Ecto neural progenitor cell (in vitro differentiated cells): Measurements from ENCODE around the gene ACTL8.

Source experiments
- DNase-seq: peaks from one replicate; pipeline ENCODE4 v3.0.0-alpha.2; 2018; ENCODE audit warnings: low spot score

Gene ACTL8

GRCh38 chr1:17845583-17845982 lies 90.5 kb downstream of the ACTL8 start:
- DNase-seq: no peak

DNA sequence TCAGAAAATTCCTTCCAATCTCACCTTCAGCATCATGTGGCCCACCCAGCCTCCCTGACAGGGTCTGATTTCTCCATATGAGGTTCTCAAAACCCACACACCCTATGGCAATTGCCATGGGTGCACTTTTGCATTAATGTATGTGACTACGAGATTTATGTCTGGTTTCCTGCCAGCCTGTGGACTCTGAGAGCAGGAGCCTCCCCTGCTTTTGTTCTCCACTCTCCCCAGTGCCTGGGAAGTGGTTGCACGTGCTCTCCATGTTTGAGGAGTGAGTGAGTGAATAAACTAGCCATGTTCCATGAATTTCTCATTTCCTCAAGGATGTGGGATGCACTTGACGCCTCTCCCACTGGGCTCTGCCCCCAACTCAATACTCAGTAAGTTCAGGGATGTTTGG lies 91.2 kb downstream of the ACTL8 start:
- no peak for DNase-seq

DNA sequence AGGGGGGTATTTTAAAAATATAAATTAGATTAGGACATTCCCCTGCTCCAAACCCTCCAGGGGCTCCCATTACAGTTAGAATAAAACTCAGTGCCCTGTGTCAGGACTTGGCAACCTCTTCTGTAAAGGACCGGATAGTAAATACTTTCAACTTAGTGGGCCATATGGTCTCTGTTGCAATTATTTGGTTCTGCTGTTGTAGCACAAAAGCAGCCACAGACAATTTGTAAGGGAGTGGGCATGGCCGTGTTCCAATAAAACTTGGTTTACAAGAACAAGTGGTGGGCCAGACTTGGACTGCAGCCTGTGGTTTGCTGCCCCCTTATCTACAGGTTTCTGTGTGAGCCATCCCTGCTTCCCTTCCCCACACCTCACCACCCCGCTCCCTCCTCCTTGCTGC lies 92.0 kb downstream of the ACTL8 start:
- no peak for DNase-seq

DNA sequence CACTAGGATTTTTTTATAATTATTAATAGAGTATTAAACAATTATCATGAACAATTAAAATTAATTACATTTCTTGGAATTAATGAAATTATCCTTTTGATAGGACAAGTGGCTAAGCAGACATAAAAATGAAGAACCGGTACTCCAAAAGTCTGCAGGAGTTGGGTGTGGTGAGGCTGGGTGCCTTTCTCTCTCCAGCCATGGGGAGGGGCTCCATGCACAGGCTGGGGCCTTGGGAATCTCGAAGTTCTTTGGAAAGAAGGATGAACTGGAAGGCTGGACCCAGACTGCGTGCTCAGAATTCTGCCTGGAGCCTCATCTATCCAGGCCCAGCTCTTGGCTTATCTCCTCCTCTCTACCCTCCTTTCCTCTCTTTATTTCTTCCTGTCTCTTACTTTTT lies 94.1 kb downstream of the ACTL8 start:
- no peak for DNase-seq

- no peak for DNase-seq
Observed at GRCh38 chr1:17851056-17851455, 95.9 kb downstream of the ACTL8 start.

DNA sequence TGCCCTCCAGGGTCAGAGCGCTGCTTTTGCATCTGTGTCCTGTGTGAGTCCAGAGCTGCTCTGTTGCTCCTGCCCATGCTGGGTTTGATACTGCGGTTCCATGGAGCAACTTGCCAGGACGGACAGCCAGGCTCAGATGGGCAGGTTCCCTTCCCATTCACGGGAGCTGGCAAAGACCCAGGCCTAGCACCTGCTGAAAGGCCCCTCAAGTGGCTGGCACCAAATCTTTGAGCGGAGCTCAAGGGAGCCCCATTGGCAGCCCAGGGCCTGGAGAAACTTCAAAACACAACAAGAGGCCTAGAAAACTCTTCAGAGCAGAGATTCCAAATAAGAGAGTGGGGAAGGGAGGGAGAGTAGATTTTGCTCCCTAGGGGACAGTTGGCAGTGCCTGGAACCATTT lies 97.2 kb downstream of the ACTL8 start:
- no peak for DNase-seq

- DNase-seq: no peak
Observed at GRCh38 chr1:17853241-17853935, 98.3 kb downstream of the ACTL8 start.

- no peak for DNase-seq
Observed at GRCh38 chr1:17856496-17857108, 101.5 kb downstream of the ACTL8 start.

DNA sequence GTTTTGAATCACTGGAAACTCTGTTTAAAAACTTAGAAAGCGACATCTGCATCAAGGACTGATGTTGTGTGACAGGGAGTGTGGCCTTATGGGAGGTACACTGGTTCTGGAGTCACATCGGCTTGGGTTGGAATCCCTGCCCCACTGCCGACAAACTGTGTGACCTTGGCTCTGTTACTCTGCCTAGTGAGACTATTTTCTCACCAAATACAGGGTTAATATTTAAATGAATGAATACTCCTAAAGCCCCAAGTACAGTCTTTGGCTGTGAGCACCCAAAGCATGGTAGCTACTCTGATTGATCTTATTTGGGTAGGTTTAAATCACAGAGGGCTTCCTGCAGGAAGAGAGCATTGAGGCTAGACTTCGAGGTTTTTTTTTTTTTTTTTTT lies 102.0 kb downstream of the ACTL8 start:
- DNase-seq: no peak

- no peak for DNase-seq
Observed at GRCh38 chr1:17857996-17858395, 102.9 kb downstream of the ACTL8 start.

- no peak for DNase-seq
Observed at GRCh38 chr1:17860812-17861211, 105.7 kb downstream of the ACTL8 start.

DNA sequence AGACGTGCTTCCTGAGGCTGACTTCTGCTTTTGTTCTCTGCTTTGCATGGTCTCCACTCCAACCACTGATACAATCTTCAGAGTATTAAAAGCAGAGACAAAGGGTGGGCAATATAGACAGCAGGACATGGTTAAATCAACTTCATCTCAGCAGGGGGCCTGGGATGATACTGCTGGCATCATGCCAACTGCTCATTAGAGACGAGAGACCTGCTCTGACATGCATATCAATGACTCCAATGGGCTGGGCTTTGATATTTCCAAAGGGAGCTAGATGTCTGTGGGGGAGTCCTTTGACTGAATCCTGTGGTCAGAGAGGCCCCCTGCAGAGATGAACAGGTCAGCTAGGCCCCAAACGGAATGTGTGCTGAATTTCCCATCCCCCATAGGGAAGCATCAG lies 106.6 kb downstream of the ACTL8 start:
- no peak for DNase-seq

DNA sequence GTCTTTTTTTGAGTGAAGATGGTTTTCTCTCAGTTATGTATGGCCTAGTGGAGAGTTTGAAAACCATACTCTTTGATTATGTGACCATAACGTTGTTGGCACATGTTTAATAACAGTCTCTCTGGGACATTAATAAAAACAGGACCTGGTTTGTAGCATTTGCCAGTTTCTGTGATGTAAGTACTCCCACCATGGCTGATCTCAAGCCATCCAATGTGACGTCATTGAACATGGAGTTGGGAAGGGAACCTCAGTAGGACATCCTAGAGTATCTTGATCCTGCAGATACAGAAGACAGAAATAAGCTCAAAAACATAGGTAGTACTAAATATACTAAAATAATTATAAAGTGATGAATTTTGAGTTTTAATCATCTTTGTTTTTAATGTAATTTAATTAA lies 107.0 kb downstream of the ACTL8 start:
- no peak for DNase-seq

GRCh38 chr1:17865912-17866739 lies 111.0 kb downstream of the ACTL8 start:
- no peak for DNase-seq

GRCh38 chr1:17866740-17867029 lies 111.6 kb downstream of the ACTL8 start:
- DNase-seq: no peak

DNA sequence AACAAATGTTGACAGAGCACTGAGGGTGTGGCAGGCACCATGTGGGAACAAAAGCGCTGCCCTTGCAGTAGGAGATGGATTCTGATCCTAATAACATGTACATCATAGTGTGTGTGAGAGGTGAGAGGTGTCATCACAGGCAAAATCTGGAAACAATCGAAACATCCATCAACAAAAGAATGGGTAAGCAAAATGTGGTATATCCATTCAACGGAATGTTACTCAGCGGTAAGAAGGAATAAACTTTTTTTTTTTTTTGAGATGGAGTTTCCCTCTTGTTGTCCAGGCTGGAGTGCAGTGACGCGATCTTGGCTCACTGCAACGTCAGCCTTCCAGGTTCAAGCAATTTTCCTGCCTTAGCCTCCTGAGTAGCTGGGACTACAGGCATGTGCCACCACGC lies 112.3 kb downstream of the ACTL8 start:
- no peak for DNase-seq

GRCh38 chr1:17869815-17870214 lies 114.7 kb downstream of the ACTL8 start:
- no peak for DNase-seq

DNA sequence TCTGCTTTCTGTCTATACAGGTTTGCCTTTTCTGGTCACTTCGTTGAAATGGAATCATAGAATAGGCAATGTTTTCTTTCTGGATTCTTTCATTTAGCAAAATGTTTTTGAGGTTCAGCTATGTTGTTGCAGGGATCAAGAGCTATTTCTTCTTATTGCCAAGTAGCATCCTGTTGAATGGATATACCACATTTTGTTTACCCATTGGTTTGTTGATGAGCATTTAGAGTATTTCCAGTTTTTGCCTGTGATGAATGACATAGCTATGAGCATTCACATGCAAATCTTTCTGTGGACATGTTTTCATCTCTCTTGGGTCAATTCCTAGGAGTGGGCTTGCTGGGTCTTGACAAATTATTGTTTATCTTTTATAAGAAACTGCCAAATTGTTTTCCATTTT lies 115.5 kb downstream of the ACTL8 start:
- no peak for DNase-seq

DNA sequence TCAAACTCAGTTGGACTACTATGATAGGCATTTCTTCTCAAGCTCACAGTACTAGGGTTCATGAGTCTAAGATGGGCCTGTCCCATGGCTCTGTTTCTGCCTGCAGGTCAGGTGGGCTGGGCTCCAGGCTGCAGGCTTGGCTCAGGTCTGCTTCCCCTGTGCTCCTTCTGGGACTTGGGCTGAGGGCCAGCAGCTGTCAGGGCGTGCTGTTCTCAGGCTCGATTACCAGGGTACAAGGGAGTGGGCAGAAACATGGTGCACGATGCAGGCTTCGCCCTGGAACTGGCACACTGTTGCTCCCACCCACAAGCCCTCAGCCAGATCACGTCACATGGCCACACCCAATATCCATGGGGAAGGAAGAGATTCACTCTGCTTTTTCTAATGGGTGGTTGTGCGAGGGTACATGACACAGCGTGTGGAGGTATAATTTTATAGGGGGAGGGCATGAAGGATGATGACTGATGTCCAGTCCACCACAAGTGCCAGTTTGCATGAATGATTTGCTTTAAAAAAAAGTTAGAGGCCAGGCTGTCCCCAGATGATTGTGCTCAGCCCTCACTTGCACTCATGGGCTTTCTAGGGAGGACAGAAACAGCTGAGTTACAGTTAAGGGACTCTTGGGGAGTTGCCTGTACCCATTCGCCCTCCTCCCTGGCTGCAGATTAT lies 118.0 kb downstream of the ACTL8 start:
- DNase-seq: no peak

GRCh38 chr1:17874231-17874630 lies 119.1 kb downstream of the ACTL8 start:
- no peak for DNase-seq

DNA sequence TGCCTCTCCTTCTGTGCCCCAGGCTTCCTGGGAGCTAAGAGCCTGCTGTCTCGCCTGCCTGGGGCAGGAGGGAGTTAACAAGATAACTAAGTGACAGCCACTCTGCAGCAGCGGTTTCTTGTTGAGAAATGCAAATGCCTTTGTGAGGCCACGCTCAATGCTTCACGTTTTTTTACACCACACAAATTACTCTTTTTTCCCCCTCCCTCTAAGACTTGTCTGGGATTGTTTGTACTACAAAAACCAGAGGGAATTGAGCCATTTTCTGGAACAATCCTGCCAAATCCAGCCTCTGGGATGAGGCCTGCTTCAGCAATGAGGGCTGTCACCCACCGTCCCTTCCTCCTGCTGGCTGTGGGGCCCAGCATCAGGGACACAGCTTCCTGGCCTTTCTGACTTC lies 119.6 kb downstream of the ACTL8 start:
- no peak for DNase-seq

DNA sequence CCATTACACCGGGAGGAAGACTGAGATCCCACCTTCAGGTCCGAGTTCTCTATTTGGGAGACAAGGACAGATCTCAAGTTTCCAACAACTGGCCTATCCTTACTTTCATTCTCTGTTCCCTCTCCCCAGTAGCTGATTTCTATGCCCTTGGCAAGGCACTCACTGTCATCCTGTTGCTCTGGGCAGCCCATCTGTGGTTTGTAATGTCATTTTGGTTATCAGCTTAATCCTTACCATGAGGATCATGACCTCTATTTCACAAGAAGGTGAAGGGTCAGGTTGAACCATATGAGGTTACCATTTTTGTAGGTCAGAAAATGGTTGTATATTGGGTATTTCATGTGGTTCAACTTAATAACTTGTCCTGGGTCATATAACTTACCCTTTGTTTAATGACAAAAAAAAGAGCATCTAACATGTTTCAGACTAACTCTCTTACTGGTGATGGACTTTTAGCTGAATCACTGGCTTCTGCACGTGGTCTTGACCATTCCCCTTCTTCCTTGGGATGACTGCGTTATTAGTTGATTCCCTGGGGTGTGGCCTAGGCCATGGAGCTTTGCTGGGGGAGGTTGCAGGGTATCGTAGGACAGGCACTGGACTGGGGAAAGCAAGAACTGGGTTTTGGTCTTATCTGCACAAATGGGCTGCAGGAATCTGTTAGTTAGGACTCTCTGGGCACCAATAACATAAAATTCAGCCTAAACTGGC lies 120.2 kb downstream of the ACTL8 start:
- DNase-seq: no peak
